Parathyroid adenoma (tissue), 2 donors: Measurements from ENCODE around the gene SLC17A1.

Experiments
- H2AFZ ChIP-seq: fragments of 300-600 bp; sonication (generic); one replicate; pipeline ENCODE4 v1.7.0; 2017; ENCODE audit warnings: antibody characterized with exemption, mild to moderate bottlenecking
- H3K27ac ChIP-seq: fragments of 300-600 bp; sonication (generic); one replicate; pipeline ENCODE4 v1.7.0; 2017
- H3K27me3 ChIP-seq: fragments of 300-600 bp; sonication (generic); one replicate; pipeline ENCODE4 v1.7.0; 2017; ENCODE audit warnings: low read length; ENCODE audit not compliant: control insufficient read depth, insufficient read depth
- H3K36me3 ChIP-seq: fragments of 300-600 bp; sonication (generic); one replicate; pipeline ENCODE4 v1.7.0; 2017; ENCODE audit warnings: low read length; ENCODE audit not compliant: control insufficient read depth, insufficient read depth
- H3K4me1 ChIP-seq: fragments of 300-600 bp; sonication (generic); one replicate; pipeline ENCODE4 v1.7.0; 2017; ENCODE audit warnings: control low read depth
- H3K4me2 ChIP-seq: fragments of 300-600 bp; sonication (generic); one replicate; pipeline ENCODE4 v1.7.0; 2017; ENCODE audit warnings: low read length
- H3K4me3 ChIP-seq: fragments of 300-600 bp; sonication (generic); one replicate; pipeline ENCODE4 v1.7.0; 2017; ENCODE audit warnings: low read depth, low read length
- H3K79me2 ChIP-seq: fragments of 300-600 bp; sonication (generic); one replicate; pipeline ENCODE4 v1.7.0; 2017; ENCODE audit warnings: control low read depth
- H3K9ac ChIP-seq: fragments of 300-600 bp; sonication (generic); one replicate; pipeline ENCODE4 v1.7.0; 2017; ENCODE audit warnings: mild to moderate bottlenecking
- H3K9me3 ChIP-seq: fragments of 300-600 bp; sonication (generic); one replicate; pipeline ENCODE4 v1.7.0; 2017; ENCODE audit warnings: low read length; ENCODE audit not compliant: control insufficient read depth
- CTCF ChIP-seq: fragments of 300-600 bp; sonication (generic); IDR thresholded peaks from one replicate; pipeline ENCODE4 v1.7.0; 2017; ENCODE audit warnings: antibody characterized with exemption, mild to moderate bottlenecking
- donor health status: primary hyperparathyroidism.

Gene SLC17A1

GRCh38 chr6:25868436-25869183, 36.8 kb upstream of the SLC17A1 start:
- Histone ChIP-seq H3K36me3 (no peaks in the 10 kb centered on the region), H2AFZ (no peak overlapping the region), H3K9me3 (no peaks in the 10 kb centered on the region), H3K27ac (no peak overlapping the region), H3K4me1 (no peaks in the 10 kb centered on the region), H3K79me2 (no peaks in the 10 kb centered on the region), H3K4me2 (no peak overlapping the region), H3K9ac (no peak overlapping the region), H3K4me3 (no peak overlapping the region), H3K27me3 (no peaks in the 10 kb centered on the region)
- TF ChIP-seq CTCF = no peak

DNA sequence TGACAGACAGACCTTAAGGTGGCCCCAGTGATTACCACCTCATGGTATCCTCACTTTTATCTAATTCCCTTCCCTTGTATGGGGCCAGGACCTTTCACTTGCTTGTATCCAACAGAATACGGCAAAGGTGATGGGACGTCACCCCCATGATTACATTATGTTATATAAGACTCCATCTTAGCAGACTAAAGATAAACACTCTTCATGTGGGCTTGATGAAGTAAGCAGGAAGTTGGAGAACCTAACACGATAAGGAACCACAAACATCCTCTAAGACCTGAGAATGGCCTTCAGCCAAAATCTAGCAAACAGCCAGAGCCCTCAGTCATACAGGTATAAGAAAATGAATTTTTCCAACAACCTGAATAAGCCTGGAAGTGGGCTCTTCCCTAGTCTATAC, 34.2 kb upstream of the SLC17A1 start:
- no peak overlapping the region for H3K4me3 ChIP-seq
- no peaks in the 10 kb centered on the region for H3K27me3 ChIP-seq
- H3K79me2 ChIP-seq = no peaks in the 10 kb centered on the region
- H3K36me3 ChIP-seq = no peaks in the 10 kb centered on the region
- H3K27ac ChIP-seq = no peak overlapping the region
- no peak for TF ChIP-seq CTCF
- H3K9me3 ChIP-seq = no peaks in the 10 kb centered on the region
- no peaks in the 10 kb centered on the region for H3K4me1 ChIP-seq
- H3K4me2 ChIP-seq = no peak overlapping the region
- no peak overlapping the region for H3K9ac ChIP-seq
- H2AFZ ChIP-seq = no peak overlapping the region

GRCh38 chr6:25863360-25863759, 31.5 kb upstream of the SLC17A1 start:
- Histone ChIP-seq H3K79me2 (no peaks in the 10 kb centered on the region), H3K27me3 (no peaks in the 10 kb centered on the region), H3K4me2 (no peak overlapping the region), H3K4me1 (no peaks in the 10 kb centered on the region), H3K4me3 (no peak overlapping the region), H3K9me3 (no peaks in the 10 kb centered on the region), H3K36me3 (no peaks in the 10 kb centered on the region), H3K27ac (no peak overlapping the region), H2AFZ (no peak overlapping the region), H3K9ac (no peak overlapping the region)
- TF ChIP-seq CTCF = no peak

DNA sequence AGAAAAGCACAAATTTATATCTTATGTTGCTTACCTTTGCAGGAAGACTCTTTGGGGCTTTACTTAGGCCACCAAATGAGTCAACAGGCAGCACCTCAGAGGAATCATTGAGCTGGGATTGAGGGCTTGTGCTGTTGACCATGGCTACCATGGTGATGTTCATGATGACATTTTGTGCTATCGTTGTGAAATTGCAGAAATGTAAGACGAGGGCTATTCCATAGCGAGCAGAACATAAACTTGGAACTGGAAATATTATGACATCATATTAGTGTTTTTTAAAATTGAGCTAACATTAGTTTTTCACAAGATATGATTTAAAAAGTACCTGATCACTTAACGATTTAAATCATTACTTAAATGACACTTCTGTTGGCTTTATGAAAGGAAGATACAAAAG, 30.3 kb upstream of the SLC17A1 start:
- Histone ChIP-seq H3K27ac (no peak overlapping the region), H3K4me2 (no peak overlapping the region), H3K9ac (no peak overlapping the region), H2AFZ (no peak overlapping the region), H3K36me3 (no peaks in the 10 kb centered on the region), H3K79me2 (no peaks in the 10 kb centered on the region), H3K9me3 (no peaks in the 10 kb centered on the region), H3K4me3 (no peak overlapping the region), H3K27me3 (no peaks in the 10 kb centered on the region), H3K4me1 (no peaks in the 10 kb centered on the region)
- no peak for TF ChIP-seq CTCF

- TF ChIP-seq CTCF = no peak
- no peaks in the 10 kb centered on the region for H3K79me2 ChIP-seq
- no peak overlapping the region for H3K4me2 ChIP-seq
Measured at GRCh38 chr6:25852756-25853155, 20.9 kb upstream of the SLC17A1 start.

More at GRCh38 chr6:25852756-25853155, 20.9 kb upstream of the SLC17A1 start:
- Histone ChIP-seq H3K4me3 (no peak overlapping the region), H3K9me3 (no peaks in the 10 kb centered on the region), H3K27ac (no peak overlapping the region), H3K9ac (no peak overlapping the region), H2AFZ (no peak overlapping the region), H3K27me3 (no peaks in the 10 kb centered on the region), H3K4me1 (no peaks in the 10 kb centered on the region), H3K36me3 (no peaks in the 10 kb centered on the region)
